H9 (cell line): ENCODE results near the gene WRAP73. TPM values are rescaled to one million over a fixed set of nuclear protein-coding genes. Genes with fewer than 3 reads are reported as not detected.

Experiments
- DNase-seq: peaks from one replicate; pipeline ENCODE4 v3.0.0-alpha.2; 2017
- H2AFZ ChIP-seq: one replicate; pipeline ENCODE4 v1.6.1; 2013; ENCODE audit warnings: mild to moderate bottlenecking, low read length, control low read depth, moderate library complexity
- H2AK5ac ChIP-seq: 2 replicates; pipeline ENCODE4 v1.6.1; 2013; ENCODE audit warnings: low read length, control low read depth, mixed read lengths; ENCODE audit not compliant: insufficient read length
- H2BK120ac ChIP-seq: one replicate; pipeline ENCODE4 v1.6.1; 2013; ENCODE audit warnings: low read depth, mild to moderate bottlenecking, low read length, control low read depth, inconsistent platforms; ENCODE audit not compliant: poor library complexity, severe bottlenecking
- H2BK12ac ChIP-seq: 2 replicates; pipeline ENCODE4 v1.6.1; 2013; ENCODE audit warnings: low read length, control low read depth, mixed read lengths, low read depth; ENCODE audit not compliant: insufficient read length
- H2BK15ac ChIP-seq: 2 replicates; pipeline ENCODE4 v1.6.1; 2013; ENCODE audit warnings: low read depth, low read length, control low read depth
- H2BK20ac ChIP-seq: one replicate; pipeline ENCODE4 v1.6.1; 2013; ENCODE audit warnings: low read depth, mild to moderate bottlenecking, low read length, control low read depth, inconsistent platforms; ENCODE audit not compliant: poor library complexity, severe bottlenecking
- H2BK5ac ChIP-seq: 2 replicates; pipeline ENCODE4 v1.6.1; 2013; ENCODE audit warnings: low read length, control low read depth, mixed read lengths; ENCODE audit not compliant: insufficient read length
- H3K14ac ChIP-seq: 2 replicates; pipeline ENCODE4 v1.6.1; 2013; ENCODE audit warnings: low read length, control low read depth; ENCODE audit not compliant: insufficient read depth
- H3K18ac ChIP-seq: 2 replicates; pipeline ENCODE4 v1.6.1; 2013; ENCODE audit warnings: low read depth, mild to moderate bottlenecking, mixed read lengths, low read length, control low read depth; ENCODE audit not compliant: insufficient read length
- H3K23ac ChIP-seq: 2 replicates; pipeline ENCODE4 v1.6.1; 2013; ENCODE audit warnings: low read length, control low read depth, mixed read lengths, low read depth; ENCODE audit not compliant: insufficient read length
- H3K23me2 ChIP-seq: 2 replicates; pipeline ENCODE4 v1.6.1; 2013; ENCODE audit warnings: low read depth, mild to moderate bottlenecking, mixed read lengths, low read length, control low read depth; ENCODE audit not compliant: insufficient read length, poor library complexity, severe bottlenecking
- H3K27ac ChIP-seq: 2 replicates; pipeline ENCODE4 v1.5.1; 2013; ENCODE audit warnings: low read length, control low read depth, mixed read lengths, low read depth; ENCODE audit not compliant: insufficient read length
- H3K27me3 ChIP-seq: 2 replicates; pipeline ENCODE4 v1.6.1; 2013; ENCODE audit warnings: low read length, control low read depth, inconsistent platforms; ENCODE audit not compliant: insufficient read depth
- H3K4ac ChIP-seq: 2 replicates; pipeline ENCODE4 v1.6.1; 2013; ENCODE audit warnings: low read depth, mild to moderate bottlenecking, control low read depth, inconsistent platforms, low read length, moderate library complexity
- H3K4me1 ChIP-seq: 2 replicates; pipeline ENCODE4 v1.6.1; 2013; ENCODE audit warnings: low read length, control low read depth, inconsistent platforms; ENCODE audit not compliant: insufficient read depth
- H3K4me2 ChIP-seq: 2 replicates; pipeline ENCODE4 v1.6.1; 2013; ENCODE audit warnings: low read length, control low read depth, mixed read lengths; ENCODE audit not compliant: insufficient read length, insufficient read depth
- H3K56ac ChIP-seq: 2 replicates; pipeline ENCODE4 v1.6.1; 2013; ENCODE audit warnings: low read depth, mild to moderate bottlenecking, mixed read lengths, low read length, control low read depth; ENCODE audit not compliant: insufficient read length
- H3K79me1 ChIP-seq: 2 replicates; pipeline ENCODE4 v1.6.1; 2013; ENCODE audit warnings: low read depth, mild to moderate bottlenecking, moderate library complexity, low read length, control low read depth, inconsistent platforms; ENCODE audit not compliant: insufficient read depth, poor library complexity, severe bottlenecking
- H3K79me2 ChIP-seq: 2 replicates; pipeline ENCODE4 v1.6.1; 2013; ENCODE audit warnings: low read length, control low read depth, inconsistent platforms; ENCODE audit not compliant: insufficient read depth
- H3K9ac ChIP-seq: 2 replicates; pipeline ENCODE4 v1.6.1; 2013; ENCODE audit warnings: low read length, control low read depth, mixed read lengths; ENCODE audit not compliant: insufficient read length; ENCODE audit errors: extremely low read depth
- H3K9me3 ChIP-seq: one replicate; pipeline ENCODE4 v1.6.1; 2013; ENCODE audit warnings: low read depth, low read length, inconsistent platforms; ENCODE audit not compliant: control insufficient read depth
- H3T11ph ChIP-seq: one replicate; pipeline ENCODE4 v1.6.1; 2013; ENCODE audit warnings: mild to moderate bottlenecking, low read length, control low read depth, inconsistent platforms
- H4K20me1 ChIP-seq: one replicate; pipeline ENCODE4 v1.6.1; 2013; ENCODE audit not compliant: control insufficient read depth, insufficient read length, insufficient read depth
- H4K5ac ChIP-seq: 2 replicates; pipeline ENCODE4 v1.6.1; 2013; ENCODE audit warnings: low read depth, mild to moderate bottlenecking, mixed read lengths, low read length, control low read depth; ENCODE audit not compliant: insufficient read length
- H4K8ac ChIP-seq: replicated peaks from 2 replicates; pipeline ENCODE4 v1.6.1; 2013; ENCODE audit warnings: low read length, control low read depth, mixed read lengths, low read depth; ENCODE audit not compliant: insufficient read length
- H4K91ac ChIP-seq: 2 replicates; pipeline ENCODE4 v1.6.1; 2013; ENCODE audit warnings: low read depth, mild to moderate bottlenecking, moderate library complexity, mixed read lengths, low read length, control low read depth; ENCODE audit not compliant: insufficient read length
- H3K27ac Mint-ChIP-seq, 3 experiments: 2 replicates in 2 of 3; 3 replicates in 1 of 3; pipeline ENCODE4 v1.8.0; 2020 to 2021; ENCODE audit warnings: mixed read lengths in 3 of 3, mild to moderate bottlenecking in 1 of 3, moderate library complexity in 1 of 3
- H3K27me3 Mint-ChIP-seq: 2 replicates; pipeline ENCODE4 v1.8.0; 2021; ENCODE audit warnings: low read depth, mild to moderate bottlenecking, moderate library complexity, mixed read lengths
- H3K36me3 Mint-ChIP-seq, 3 experiments: 2 replicates in 2 of 3; 3 replicates in 1 of 3; pipeline ENCODE4 v1.8.0; 2020 to 2021; ENCODE audit warnings: low read depth in 3 of 3, mixed read lengths in 3 of 3; ENCODE audit not compliant: insufficient read depth in 1 of 3
- H3K4me1 Mint-ChIP-seq, 2 experiments: 2 replicates each; pipeline ENCODE4 v1.8.0; 2020; ENCODE audit warnings: mixed read lengths in 2 of 2
- H3K4me3 Mint-ChIP-seq, 2 experiments: 2 replicates in 1 of 2; 3 replicates in 1 of 2; pipeline ENCODE4 v1.8.0; 2020 to 2021; ENCODE audit warnings: mild to moderate bottlenecking in 2 of 2, mixed read lengths in 2 of 2, moderate library complexity in 1 of 2
- H3K9me3 Mint-ChIP-seq, 2 experiments: 2 replicates in 1 of 2; 3 replicates in 1 of 2; pipeline ENCODE4 v1.8.0; 2020; ENCODE audit warnings: mild to moderate bottlenecking in 2 of 2, mixed read lengths in 2 of 2, moderate library complexity in 1 of 2
- WGBS: extraction: QIAGEN DNeasy Blood & Tissue Kit; methylation state at CpG from one replicate; pipeline ENCODE4 v1.1.7; 2013; ENCODE audit warnings: missing lambda C conversion rate, low lambda C conversion rate, mixed read lengths; ENCODE audit not compliant: insufficient read length; ENCODE audit errors: extremely low coverage; 5-methylcytosine and 5-hydroxymethylcytosine counted together
- total RNA-seq: library from RNA; stranded (reverse); gene quantifications from 2 replicates; pipeline ENCODE4 v1.2.1, GENCODE V29; 2021
- TF ChIP-seq, protein P1 (sequence below): fragments of 200-600 bp; sonication (generic); conservative IDR thresholded peaks from 3 replicates; pipeline ENCODE4 v1.8.0; 2021; ENCODE audit warnings: antibody characterized with exemption, mild to moderate bottlenecking

Gene WRAP73
- total RNA-seq, 1 experiment from 2014 or later = 28.4 TPM

DNA sequence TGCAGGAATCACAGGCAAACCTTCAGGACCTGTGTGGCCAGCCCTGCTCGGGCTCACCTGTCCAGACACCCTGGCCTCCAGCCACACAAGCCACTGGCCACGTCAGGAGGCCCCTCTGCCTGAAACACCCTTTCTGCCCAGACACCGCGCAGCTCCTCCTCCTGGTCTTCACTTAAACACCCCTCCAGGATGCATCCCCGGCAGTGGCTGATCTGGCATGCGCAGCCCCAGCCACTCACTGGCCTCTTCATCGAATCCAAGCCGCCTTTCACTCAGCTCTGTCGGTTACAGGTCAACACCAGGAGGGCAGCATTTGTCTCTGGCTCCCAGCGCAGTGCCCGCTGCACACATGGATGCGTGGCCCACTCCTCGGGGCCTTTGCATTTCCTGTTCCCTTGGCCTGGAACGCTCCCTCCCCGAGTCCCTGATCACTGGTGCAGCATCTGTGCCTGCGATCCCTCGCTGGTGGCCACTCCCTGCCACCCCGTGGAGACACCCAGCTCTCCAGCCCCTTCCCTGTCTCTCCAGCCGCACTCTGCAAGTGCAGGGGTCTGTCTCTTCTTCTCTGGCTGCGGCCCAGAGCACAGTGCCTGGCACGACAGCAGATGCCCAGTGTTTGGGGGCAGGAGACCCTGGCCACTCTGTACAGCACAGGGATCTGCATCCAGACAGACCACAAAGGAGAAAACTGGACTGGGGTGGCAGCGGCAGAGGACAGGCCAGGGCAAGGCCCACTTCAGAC lies 15.7 kb downstream of the WRAP73 start:
- no peaks in the 10 kb centered on the region for H4K20me1 ChIP-seq
- TF ChIP-seq, protein P1, sequence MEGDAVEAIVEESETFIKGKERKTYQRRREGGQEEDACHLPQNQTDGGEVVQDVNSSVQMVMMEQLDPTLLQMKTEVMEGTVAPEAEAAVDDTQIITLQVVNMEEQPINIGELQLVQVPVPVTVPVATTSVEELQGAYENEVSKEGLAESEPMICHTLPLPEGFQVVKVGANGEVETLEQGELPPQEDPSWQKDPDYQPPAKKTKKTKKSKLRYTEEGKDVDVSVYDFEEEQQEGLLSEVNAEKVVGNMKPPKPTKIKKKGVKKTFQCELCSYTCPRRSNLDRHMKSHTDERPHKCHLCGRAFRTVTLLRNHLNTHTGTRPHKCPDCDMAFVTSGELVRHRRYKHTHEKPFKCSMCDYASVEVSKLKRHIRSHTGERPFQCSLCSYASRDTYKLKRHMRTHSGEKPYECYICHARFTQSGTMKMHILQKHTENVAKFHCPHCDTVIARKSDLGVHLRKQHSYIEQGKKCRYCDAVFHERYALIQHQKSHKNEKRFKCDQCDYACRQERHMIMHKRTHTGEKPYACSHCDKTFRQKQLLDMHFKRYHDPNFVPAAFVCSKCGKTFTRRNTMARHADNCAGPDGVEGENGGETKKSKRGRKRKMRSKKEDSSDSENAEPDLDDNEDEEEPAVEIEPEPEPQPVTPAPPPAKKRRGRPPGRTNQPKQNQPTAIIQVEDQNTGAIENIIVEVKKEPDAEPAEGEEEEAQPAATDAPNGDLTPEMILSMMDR = no peak
- no peak overlapping the region for H2BK5ac ChIP-seq
- Mint-ChIP-seq H3K4me3 (no peak overlapping the region), H3K36me3 (peaks cover 7 to 63% (median 59%) of the 10 kb centered on the region in 3 experiments), H3K27ac (peak overlapping the region; percentile 24 to 68 (median 67); a peak in 3 of 7 replicates), H3K4me1 (peaks cover 4 to 18% of the 10 kb centered on the region in 2 experiments), H3K27me3 (no peaks in the 10 kb centered on the region), H3K9me3 (no peaks in the 10 kb centered on the region)
- no peak overlapping the region for H3K4ac ChIP-seq
- H3K23ac ChIP-seq = no peak overlapping the region
- H3K4me2 ChIP-seq = no peak overlapping the region
- H2BK20ac ChIP-seq = no peak overlapping the region
- H3K56ac ChIP-seq = no peak overlapping the region
- no peak overlapping the region for H4K5ac ChIP-seq
- no peak overlapping the region for H3K9ac ChIP-seq
- H2AFZ ChIP-seq = no peak overlapping the region
- DNase-seq = no peak
- H2BK120ac ChIP-seq = no peak overlapping the region
- WGBS = no CpG with 5 or more reads among the region's 22 CpGs
- H2BK15ac ChIP-seq = no peak overlapping the region
- H4K8ac ChIP-seq = no peak overlapping the region
- no peaks in the 10 kb centered on the region for H3K23me2 ChIP-seq
- H3K4me1 ChIP-seq = no peaks in the 10 kb centered on the region
- H4K91ac ChIP-seq = no peak overlapping the region
- no peak overlapping the region for H2BK12ac ChIP-seq
- H2AK5ac ChIP-seq = no peak overlapping the region
- no peaks in the 10 kb centered on the region for H3K79me1 ChIP-seq
- H3K79me2 ChIP-seq = no peaks in the 10 kb centered on the region
- H3K14ac ChIP-seq = no peak overlapping the region
- H3K27ac ChIP-seq = no peak overlapping the region
- H3T11ph ChIP-seq = no peak overlapping the region
- no peak overlapping the region for H3K18ac ChIP-seq
- no peaks in the 10 kb centered on the region for H3K27me3 ChIP-seq
- H3K9me3 ChIP-seq = no peaks in the 10 kb centered on the region
